Ramos (cell line): Measurements from ENCODE around the gene KPNA5.

Experiments
- in situ Hi-C: fragments of 300-500 bp; cut with MboI; formaldehyde crosslinking; loops from one replicate; pipeline ENCODE4 v1.14.3; 2022; ENCODE audit warnings: low sequenced_read_pairs; ENCODE audit not compliant: unreplicated experiment

Gene KPNA5

DNA sequence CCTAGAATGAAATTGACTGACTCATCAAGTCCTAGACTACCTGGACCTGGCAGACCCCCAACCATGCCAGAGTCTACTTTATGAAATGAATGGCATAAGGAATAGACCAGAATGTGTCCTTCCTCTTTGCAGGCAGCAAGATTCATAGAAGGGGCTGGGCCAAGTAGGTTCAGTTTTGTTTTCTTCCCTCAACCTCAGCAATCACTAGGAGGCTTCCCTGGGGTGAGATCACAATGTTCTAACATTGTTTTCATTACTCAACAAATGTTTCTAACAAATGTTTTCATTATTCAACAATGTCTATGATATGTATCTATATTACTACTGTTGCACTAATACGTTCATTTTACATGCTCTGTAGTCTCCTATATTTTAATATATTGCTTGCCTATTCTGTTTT is 92.9 kb downstream of the KPNA5 start:
- in situ Hi-C loops, result no loop called here

DNA sequence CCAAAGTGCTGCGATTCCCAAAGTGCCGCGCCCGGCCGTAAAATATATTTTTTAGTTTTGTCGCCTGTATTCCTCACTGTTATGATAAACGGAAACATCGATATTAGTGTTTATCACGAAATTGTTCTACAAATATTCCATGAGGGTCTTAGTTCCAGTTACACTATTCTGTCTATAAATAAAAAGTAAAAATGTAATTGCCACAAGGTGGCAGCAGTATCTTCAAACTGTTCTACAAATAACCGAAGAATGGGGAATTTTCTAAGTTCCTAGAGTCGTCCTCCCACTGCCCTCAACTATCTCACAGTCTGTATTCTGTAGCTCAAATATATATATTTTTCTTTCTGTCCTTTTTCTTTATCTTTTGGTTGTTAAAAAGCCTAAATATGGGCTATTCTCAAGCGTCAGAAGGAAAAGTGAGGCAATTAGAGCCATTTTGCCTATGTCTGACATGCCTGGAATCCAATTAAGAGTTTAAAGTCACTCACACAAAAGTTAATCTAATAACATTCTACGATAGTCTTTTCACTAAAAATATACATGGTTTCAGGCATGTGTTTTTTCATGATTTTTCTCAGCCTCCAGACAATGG is 98.7 kb downstream of the KPNA5 start:
- in situ Hi-C loops, result no loop called here

DNA sequence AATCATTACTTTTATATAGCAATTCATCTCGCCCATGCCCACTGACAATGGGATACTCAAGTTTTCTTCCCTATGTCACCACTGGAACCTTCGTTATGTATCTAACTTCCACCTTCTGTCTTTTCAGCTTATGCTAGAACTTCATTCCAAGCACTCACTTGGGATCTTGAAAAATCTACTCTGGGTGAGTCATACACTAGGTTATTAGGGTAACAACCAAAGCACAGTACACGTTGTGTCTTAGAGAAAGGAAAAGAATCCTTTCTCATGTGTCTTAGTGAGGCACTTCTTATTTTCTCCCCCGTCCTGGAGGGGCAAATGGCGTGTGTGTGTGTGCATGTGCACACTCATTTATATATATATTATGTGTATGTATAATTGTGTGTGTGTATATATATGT is 102.8 kb downstream of the KPNA5 start:
- in situ Hi-C loops, result no loop called here
